ENCODE results near the gene BATF2.

BATF2 gene

GRCh38 chr11:65002706-65003105, 5.9 kb upstream of the BATF2 start:
- H3K9me3 ChIP-seq (ENCODE audit: insufficient read depth, low read depth, low read length), result no peaks in the 10 kb centered on the region
- no peak overlapping the region for H3K9ac ChIP-seq (ENCODE audit: low read depth, low read length, poor library complexity, severe bottlenecking)
- H4K20me1 ChIP-seq (ENCODE audit: insufficient read depth, low read length, poor library complexity, severe bottlenecking), result no peaks in the 10 kb centered on the region
- H3K36me3 ChIP-seq (ENCODE audit: insufficient read depth, low read length), result no peaks in the 10 kb centered on the region
- no peak overlapping the region for H3K4me3 ChIP-seq (ENCODE audit: low read length, poor library complexity, severe bottlenecking)
- H3K79me2 ChIP-seq (ENCODE audit: insufficient read depth, low read length), result no peaks in the 10 kb centered on the region
- TF ChIP-seq CTCF (conservative IDR thresholded peaks at IDR 0.05; ENCODE audit: low read length), result no peak
- TF ChIP-seq EZH2phosphoT487 (IDR thresholded peaks at IDR 0.05; ENCODE audit: borderline replicate concordance), result no peak
- H3K4me2 ChIP-seq (ENCODE audit: low read depth, low read length, poor library complexity, severe bottlenecking), result no peak overlapping the region
- no peaks in the 10 kb centered on the region for H3K27me3 ChIP-seq (ENCODE audit: insufficient read depth, low read length, poor library complexity, severe bottlenecking)
- H3K9me2 ChIP-seq (replicated peaks; ENCODE audit: low read depth, low read length), result no peaks in the 10 kb centered on the region
- no peaks in the 10 kb centered on the region for H3F3A ChIP-seq (ENCODE audit: low read depth)
- H2AFZ ChIP-seq (ENCODE audit: low read length), result no peak overlapping the region
- H3K4me1 ChIP-seq (ENCODE audit: insufficient read depth, low read length, poor library complexity, severe bottlenecking), result no peaks in the 10 kb centered on the region

GRCh38 chr11:64999478-64999877, 2.7 kb upstream of the BATF2 start:
- H3K9me2 ChIP-seq (replicated peaks; ENCODE audit: low read depth, low read length), result no peaks in the 10 kb centered on the region
- H2AFZ ChIP-seq (ENCODE audit: low read length), result no peak overlapping the region
- no peaks in the 10 kb centered on the region for H3K36me3 ChIP-seq (ENCODE audit: insufficient read depth, low read length)
- H3K9me3 ChIP-seq (ENCODE audit: insufficient read depth, low read depth, low read length), result no peaks in the 10 kb centered on the region
- no peak overlapping the region for H3K9ac ChIP-seq (ENCODE audit: low read depth, low read length, poor library complexity, severe bottlenecking)
- H4K20me1 ChIP-seq (ENCODE audit: insufficient read depth, low read length, poor library complexity, severe bottlenecking), result no peaks in the 10 kb centered on the region
- H3K4me1 ChIP-seq (ENCODE audit: insufficient read depth, low read length, poor library complexity, severe bottlenecking), result peaks cover 3% of the 10 kb centered on the region
- no peaks in the 10 kb centered on the region for H3K27me3 ChIP-seq (ENCODE audit: insufficient read depth, low read length, poor library complexity, severe bottlenecking)
- no peaks in the 10 kb centered on the region for H3F3A ChIP-seq (ENCODE audit: low read depth)
- TF ChIP-seq EZH2phosphoT487 (IDR thresholded peaks at IDR 0.05; ENCODE audit: borderline replicate concordance) (no peak), CTCF (conservative IDR thresholded peaks at IDR 0.05; ENCODE audit: low read length) (no peak)
- no peak overlapping the region for H3K4me3 ChIP-seq (ENCODE audit: low read length, poor library complexity, severe bottlenecking)
- no peaks in the 10 kb centered on the region for H3K79me2 ChIP-seq (ENCODE audit: insufficient read depth, low read length)
- no peak overlapping the region for H3K4me2 ChIP-seq (ENCODE audit: low read depth, low read length, poor library complexity, severe bottlenecking)

GRCh38 chr11:64998690-64999431, 2.1 kb upstream of the BATF2 start:
- H3F3A ChIP-seq (ENCODE audit: low read depth), result no peaks in the 10 kb centered on the region
- H3K4me1 ChIP-seq (ENCODE audit: insufficient read depth, low read length, poor library complexity, severe bottlenecking), result peaks cover 3% of the 10 kb centered on the region
- H3K9ac ChIP-seq (ENCODE audit: low read depth, low read length, poor library complexity, severe bottlenecking), result no peak overlapping the region
- H3K4me2 ChIP-seq (ENCODE audit: low read depth, low read length, poor library complexity, severe bottlenecking), result no peak overlapping the region
- H2AFZ ChIP-seq (ENCODE audit: low read length), result peak overlapping the region; percentile 60; the same call in 1 of the 2 replicates
- TF ChIP-seq CTCF (conservative IDR thresholded peaks at IDR 0.05; ENCODE audit: low read length) (no peak), EZH2phosphoT487 (IDR thresholded peaks at IDR 0.05; ENCODE audit: borderline replicate concordance) (no peak)
- no peaks in the 10 kb centered on the region for H3K9me2 ChIP-seq (replicated peaks; ENCODE audit: low read depth, low read length)
- no peaks in the 10 kb centered on the region for H4K20me1 ChIP-seq (ENCODE audit: insufficient read depth, low read length, poor library complexity, severe bottlenecking)
- no peaks in the 10 kb centered on the region for H3K79me2 ChIP-seq (ENCODE audit: insufficient read depth, low read length)
- H3K9me3 ChIP-seq (ENCODE audit: insufficient read depth, low read depth, low read length), result no peaks in the 10 kb centered on the region
- no peak overlapping the region for H3K4me3 ChIP-seq (ENCODE audit: low read length, poor library complexity, severe bottlenecking)
- H3K27me3 ChIP-seq (ENCODE audit: insufficient read depth, low read length, poor library complexity, severe bottlenecking), result no peaks in the 10 kb centered on the region
- no peaks in the 10 kb centered on the region for H3K36me3 ChIP-seq (ENCODE audit: insufficient read depth, low read length)

Measured in Loucy (cell line).